Hematopoietic multipotent progenitor cell treated with erythropoietin and hydrocortisone succinate and interleukin-3 and kit ligand, for 6 days (in vitro differentiated cells): ENCODE results near the gene GRIFIN.

Experiments used
- DNase-seq: peaks from one replicate; pipeline ENCODE4 v3.0.0-alpha.2; 2015

The GRIFIN gene

GRCh38 chr7:2476298-2476697, at the start of gene GRIFIN:
Gene GRIFIN, minus strand, starts transcription at chr7:2476398. Its CDS starts 15 bp downstream, at chr7:2476383.
- no peak for DNase-seq

DNA sequence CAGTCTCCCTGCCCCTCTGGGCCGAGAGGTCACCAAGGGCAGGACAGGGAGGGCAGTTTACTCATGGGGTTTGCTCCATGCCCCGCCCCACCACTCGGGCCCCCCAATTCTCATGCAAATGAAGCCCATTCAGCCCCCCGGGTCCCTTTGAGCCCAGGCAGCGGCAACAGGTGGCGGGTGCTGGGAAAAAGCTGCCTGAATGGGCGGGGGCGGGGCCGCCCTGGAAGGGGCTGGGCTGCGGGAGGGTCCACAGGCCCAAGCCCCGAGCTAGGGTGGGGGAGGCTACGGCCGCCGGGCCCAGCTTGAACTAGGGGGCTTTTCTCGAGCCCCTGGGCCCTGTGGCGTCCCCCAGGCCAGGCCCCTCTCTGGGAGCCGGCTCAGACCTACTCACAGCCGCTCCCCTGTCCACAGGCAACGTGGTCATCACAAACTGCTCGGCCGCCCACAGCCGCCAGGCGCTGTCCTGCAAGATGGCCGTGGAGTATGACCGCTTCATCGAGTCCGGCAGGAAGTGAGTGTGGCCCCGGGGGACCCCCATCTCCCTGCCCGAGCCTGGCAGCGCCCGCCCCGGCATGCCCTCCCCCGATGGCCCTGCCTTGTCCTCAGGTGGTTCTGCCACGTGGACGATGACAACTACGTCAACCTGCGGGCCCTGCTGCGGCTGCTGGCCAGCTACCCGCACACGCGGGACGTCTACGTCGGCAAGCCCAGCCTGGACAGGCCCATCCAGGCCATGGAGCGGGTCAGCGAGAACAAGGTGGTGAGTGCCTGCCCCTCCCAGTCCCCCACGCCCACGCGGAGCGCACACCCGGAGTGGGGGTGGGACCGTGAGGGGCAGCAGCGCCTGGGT, 48.8 kb upstream of the GRIFIN start:
- DNase-seq, result no peak

DNA sequence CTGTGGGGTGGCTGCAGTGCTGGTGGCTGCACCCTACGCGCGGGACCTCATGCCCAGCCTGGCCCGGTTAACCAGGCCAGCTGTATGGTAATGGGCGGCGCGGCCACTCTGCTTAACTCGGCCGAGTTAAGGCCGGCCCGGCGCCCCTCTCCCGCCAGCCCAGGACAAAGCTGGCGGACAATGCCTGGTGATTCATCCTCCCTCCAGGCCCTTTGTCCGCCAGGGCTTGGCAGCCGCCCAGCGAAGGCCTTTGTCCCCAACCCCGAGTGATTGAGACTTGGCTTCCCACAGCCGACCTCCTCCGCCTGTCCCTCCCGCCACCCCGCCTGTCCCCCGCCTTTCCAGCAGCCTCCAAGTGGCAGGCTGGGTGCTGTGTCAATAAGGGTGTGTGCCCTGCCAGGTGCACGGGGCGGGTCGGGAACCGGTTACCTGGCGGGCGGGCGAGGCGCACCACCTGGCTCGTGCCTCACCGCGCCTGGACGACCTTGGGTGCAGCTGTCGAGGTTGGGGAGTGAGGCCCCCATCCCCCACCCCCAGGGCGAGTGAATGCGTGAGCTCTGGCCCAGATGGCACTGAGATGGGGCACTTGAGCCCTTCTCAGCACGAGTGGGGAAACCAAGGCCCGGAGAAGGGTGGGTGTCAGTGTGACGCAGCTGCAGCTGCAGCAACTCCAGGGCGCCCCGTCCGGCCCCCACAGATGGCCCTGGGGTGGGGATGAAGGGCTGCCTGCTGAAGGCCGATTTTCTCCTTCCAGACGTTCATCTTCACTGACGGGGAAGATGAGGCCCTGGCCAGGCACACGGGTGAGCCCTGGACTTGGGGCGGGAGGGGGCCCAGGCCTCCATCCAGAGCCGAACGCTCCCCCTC, 48.0 kb upstream of the GRIFIN start:
- DNase-seq, result no peak

- DNase-seq, result no peak
Measured at GRCh38 chr7:2523461-2523936, 47.3 kb upstream of the GRIFIN start.

DNA sequence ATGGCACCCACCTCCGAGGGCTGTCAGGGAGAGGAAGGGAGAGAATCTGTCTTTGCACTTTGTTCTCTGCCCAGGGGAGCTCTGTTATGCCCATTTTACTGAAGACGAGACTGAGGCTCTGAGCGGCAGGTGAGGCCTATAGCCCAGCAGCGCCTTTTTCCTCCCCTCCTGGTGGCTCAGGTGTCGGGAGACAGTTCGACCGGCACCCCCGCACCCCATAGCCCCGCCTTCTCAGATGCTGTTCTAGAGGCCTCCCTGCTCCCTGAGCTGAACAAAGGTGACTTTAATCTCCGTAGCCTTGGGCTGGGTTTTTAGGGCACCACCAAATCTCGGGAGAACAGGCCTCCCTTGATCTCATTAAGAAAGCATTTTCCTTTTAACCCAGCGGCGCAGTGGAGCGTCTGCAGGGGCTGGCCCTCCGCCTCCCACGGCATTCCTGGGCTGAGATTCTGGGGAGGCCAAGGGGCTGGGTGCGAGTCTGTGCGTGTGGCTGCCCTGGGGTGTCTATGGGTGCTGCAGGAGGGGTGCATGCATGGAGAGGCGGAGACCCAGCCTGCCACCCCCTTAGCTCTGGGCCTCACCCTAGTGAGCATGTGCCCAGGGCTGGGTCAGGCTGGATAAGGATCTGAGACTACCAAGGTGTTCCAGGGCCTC, 46.7 kb upstream of the GRIFIN start:
- DNase-seq, result no peak

GRCh38 chr7:2521952-2522591, 45.9 kb upstream of the GRIFIN start:
- DNase-seq, result peak; percentile 70

DNA sequence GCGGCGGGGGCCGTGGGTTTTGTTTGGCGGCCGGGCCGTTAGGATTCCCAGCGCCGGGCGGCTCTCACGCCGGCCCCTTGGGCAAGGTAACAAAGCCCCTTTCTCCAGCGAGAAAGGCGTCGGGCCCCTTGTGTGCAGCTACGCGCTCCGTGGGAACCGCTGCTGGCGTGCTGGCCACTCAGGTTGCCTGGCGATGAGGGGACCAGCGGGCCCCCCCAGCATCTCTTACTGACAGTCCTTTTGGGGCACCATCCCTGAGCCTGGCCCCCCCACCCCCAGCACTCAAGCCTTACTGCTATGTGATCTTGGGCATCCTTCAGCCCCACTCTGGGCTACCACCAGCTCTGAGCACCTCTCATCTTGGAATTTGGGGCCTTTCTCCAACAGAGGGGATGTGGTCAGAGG, 45.1 kb upstream of the GRIFIN start:
- no peak for DNase-seq

- DNase-seq, result peak; percentile 61
Measured at GRCh38 chr7:2520761-2521290, 44.6 kb upstream of the GRIFIN start.

GRCh38 chr7:2520131-2520760, 44.0 kb upstream of the GRIFIN start:
- DNase-seq, result peak; percentile 47

- peak; percentile 96 for DNase-seq
Measured at GRCh38 chr7:2519119-2519930, 43.1 kb upstream of the GRIFIN start, which contains the start of gene LFNG. Gene LFNG, plus strand, starts transcription at chr7:2519774. Its CDS starts 88 bp downstream, at chr7:2519862.

- no peak for DNase-seq
Measured at GRCh38 chr7:2518737-2519118, 42.5 kb upstream of the GRIFIN start.

DNA sequence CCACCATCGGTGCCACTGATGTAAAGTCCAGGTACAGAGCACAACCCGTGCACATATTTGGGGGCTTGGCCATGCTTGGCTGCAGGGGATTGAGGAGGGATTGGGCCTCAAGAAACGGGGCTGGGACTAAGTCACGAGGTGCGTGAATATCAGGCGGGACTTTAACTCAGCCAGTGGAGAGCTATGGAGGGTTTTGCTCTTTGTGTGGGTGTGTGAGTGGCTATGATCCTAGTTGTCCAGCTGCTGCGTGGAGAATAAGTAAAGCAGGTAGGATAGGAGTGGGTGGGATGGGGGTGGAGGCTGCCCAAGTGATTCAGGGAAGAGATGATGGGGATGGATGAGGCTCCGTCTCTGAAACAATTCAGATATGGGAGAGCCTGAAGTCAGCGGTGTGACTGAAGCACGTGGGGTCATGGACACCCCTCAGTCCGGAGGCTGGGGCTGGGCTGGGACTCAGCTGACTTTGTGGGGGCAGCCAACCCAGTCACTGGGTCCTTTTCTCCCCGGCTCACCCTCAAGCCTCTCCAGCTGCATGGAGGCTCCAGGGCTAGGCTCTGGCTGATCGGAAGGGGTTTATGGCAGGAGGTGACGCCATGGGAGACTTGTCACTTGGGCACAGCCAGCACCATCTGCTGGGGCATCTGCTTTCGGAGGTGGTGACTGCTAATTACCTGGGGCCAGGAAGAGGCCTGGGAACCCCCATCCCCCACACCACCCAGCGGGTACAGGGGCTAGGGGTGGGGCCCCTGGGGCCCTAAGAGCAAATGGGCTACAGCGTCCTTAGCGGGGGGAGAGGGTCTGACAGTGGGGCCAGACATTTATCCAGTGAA, 41.7 kb upstream of the GRIFIN start:
- no peak for DNase-seq

- no peak for DNase-seq
Measured at GRCh38 chr7:2517026-2517425, 40.8 kb upstream of the GRIFIN start.

DNA sequence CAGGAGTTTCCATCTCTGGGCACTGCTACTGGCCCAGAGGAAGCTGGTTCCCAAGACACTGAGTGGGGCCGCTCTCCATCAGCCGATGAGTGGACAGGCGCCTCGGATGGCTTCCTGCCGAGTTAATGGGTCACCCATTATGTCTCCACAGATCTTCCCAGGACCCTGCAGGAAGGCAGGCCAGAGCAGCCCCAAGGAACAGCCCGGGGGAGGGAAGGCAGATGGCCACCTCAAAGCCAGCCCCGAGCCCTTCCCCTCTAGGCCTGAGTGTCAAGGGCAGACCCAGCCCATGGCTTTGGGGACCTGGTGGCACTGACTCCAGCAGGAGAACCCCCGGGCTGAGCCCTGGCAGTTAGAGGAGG, 40.0 kb upstream of the GRIFIN start:
- DNase-seq, result no peak

- no peak for DNase-seq
Measured at GRCh38 chr7:2515424-2516193, 39.4 kb upstream of the GRIFIN start.

DNA sequence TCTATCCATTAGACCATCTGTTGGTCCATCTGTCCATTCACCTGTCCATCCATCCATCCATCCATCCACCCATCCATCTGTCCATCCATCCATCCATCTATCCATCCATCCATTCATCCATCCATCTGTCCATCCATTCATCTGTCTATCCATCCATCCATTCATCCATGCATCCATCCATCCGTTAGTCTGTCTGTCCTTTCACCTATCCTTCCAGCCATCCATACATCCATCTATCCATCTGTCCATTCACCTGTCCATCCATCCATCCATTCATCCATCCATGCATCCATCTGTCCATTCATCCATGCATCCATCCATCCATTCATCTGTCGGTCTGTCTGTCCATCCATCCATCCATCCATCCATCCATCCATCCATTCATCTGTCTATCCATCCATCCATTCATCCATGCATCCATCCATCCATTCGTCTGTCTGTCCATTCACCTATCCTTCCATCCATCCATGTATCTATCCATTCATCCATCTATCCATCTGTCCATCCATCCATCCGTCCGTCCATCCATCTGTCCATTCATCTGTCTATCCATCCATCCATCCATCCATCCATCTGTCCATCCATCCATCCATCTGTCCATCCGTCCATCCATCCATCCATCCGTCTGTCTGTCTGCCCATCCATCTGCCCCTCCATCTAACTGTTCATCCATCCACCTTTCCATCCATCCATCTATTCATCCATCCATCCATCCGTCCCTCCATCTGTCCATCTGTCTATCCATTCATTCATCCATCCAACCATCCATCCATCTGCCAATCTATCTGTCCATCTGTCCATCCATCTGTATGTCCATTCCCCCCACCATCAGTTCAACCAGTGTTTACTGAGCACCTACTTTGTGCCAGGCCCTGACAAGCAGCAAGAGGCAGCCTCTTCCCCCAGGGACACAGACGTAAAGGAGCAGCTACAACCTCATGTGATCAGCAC, 38.5 kb upstream of the GRIFIN start:
- DNase-seq, result no peak

DNA sequence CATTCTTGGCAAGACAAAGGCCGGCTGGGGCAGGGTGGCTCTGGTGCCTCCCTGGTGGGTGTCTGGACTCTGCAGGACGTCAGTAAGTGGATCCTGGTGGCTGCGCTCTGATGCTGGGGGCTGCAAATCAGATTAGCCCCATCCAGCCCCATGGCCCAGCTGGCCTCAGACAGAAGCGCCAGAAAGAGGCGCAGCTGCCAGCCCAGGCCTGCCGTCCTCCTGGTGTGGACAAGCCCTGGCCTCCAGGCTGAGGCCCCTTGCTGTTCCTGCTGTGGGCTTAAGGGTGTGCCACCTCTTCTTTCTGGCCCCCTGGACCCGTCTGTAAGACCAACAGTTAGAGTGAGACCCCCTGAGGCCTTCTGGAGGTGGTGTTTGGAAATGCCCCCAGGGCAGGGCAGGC, 37.5 kb upstream of the GRIFIN start:
- DNase-seq, result no peak

DNA sequence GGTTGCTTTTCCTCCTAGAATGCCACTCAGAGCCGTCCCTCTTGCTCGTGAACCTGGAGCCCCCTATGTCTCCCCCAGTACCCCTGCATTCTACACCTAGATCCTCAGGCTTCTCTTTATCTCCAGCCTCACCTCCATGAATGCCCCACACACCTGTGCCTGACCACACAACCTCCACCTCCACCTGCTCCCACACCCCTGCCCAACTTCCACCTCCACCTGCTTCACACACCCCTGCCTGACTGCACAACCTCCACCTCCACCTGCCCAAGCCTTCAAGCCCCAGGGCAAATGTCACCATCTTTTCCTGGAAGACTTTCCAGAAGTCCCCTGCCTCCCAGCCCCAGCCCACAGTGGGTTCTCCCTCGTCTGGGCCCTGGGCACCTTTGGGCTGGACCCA, 36.5 kb upstream of the GRIFIN start:
- no peak for DNase-seq
